ENCODE results near the gene AMOTL2. TPM values are rescaled to one million over a fixed set of nuclear protein-coding genes. Genes with fewer than 3 reads are reported as not detected.

The AMOTL2 gene
- total RNA-seq, 1 experiment from 2014 or later = 96.0 TPM

DNA sequence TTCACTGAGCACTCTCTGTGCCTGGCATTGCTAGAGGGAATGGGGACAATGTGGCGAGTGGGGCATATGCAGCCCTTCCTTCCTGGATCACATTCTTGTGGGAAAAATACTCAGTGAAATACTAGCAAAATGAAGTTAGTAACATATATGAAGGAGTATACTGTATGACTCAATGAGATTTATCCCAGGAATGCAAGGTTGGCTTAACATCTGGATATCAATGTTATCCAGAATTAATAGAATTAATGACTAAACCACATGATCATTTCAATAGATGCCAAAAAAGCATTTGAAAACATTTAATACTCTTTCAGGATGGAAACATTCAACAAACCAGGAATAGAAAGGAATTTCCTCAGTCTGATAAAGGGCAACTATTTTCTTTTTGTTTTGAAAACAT, 27.5 kb downstream of the AMOTL2 start:
- peaks cover 32% of the 10 kb centered on the region for H3K4me1 ChIP-seq (ENCODE audit: insufficient read depth, low read length)
- H3K36me3 ChIP-seq (ENCODE audit: low read depth, low read length) = no peaks in the 10 kb centered on the region
- no peak overlapping the region for H3K4me3 ChIP-seq (ENCODE audit: low read length)
- H3K79me2 ChIP-seq (ENCODE audit: low read length) = no peaks in the 10 kb centered on the region
- H3K9me2 ChIP-seq (replicated peaks; ENCODE audit: low read length) = no peaks in the 10 kb centered on the region
- no peak overlapping the region for H3K4me2 ChIP-seq (ENCODE audit: low read length)
- H4K20me1 ChIP-seq (ENCODE audit: low read length) = no peaks in the 10 kb centered on the region
- TF ChIP-seq CTCF (conservative IDR thresholded peaks at IDR 0.05; ENCODE audit: low read depth, low read length) (no peak), EZH2 (IDR thresholded peaks at IDR 0.05; ENCODE audit: low read length, unreplicated experiment) (no peak), EZH2phosphoT487 (IDR thresholded peaks at IDR 0.05; ENCODE audit: borderline replicate concordance, low read length) (no peak)
- H3K9ac ChIP-seq (ENCODE audit: low read length) = no peak overlapping the region
- intact Hi-C loops (cut with micrococcal nuclease) = no loop called here
- H3K27ac ChIP-seq (ENCODE audit: low read length) = no peak overlapping the region
- peaks cover 7% of the 10 kb centered on the region; the same call in 1 of the 2 replicates for H3K9me3 ChIP-seq (ENCODE audit: low read length)
- ChIA-PET POLR2A (ENCODE audit: unreplicated experiment) (interaction anchor here (0.7 kb wide), 1 partner anchor 29 kb away, joined by 3 read pairs; no protein-coding TSS in a partner anchor), CTCF (no interaction called here)
- DNase-seq (no peak), ATAC-seq (no peak)
- no TSS peak for BruUV-seq (replicated peaks)
- H3K27me3 ChIP-seq (ENCODE audit: low read length) = no peaks in the 10 kb centered on the region
- H3F3A ChIP-seq (ENCODE audit: low read length, unreplicated experiment) = no peaks in the 10 kb centered on the region
- no peak overlapping the region for H2AFZ ChIP-seq (ENCODE audit: low read length)

- no TSS peak for BruUV-seq (replicated peaks)
- Histone ChIP-seq H3K27me3 (ENCODE audit: low read length) (no peaks in the 10 kb centered on the region), H3K36me3 (ENCODE audit: low read depth, low read length) (no peaks in the 10 kb centered on the region), H3K4me2 (ENCODE audit: low read length) (no peak overlapping the region), H3K9ac (ENCODE audit: low read length) (no peak overlapping the region), H3K4me1 (ENCODE audit: insufficient read depth, low read length) (peaks cover 16% of the 10 kb centered on the region), H2AFZ (ENCODE audit: low read length) (no peak overlapping the region), H3K4me3 (ENCODE audit: low read length) (no peak overlapping the region), H3K79me2 (ENCODE audit: low read length) (no peaks in the 10 kb centered on the region), H3K9me3 (ENCODE audit: low read length) (peaks cover 7% of the 10 kb centered on the region; the same call in 1 of the 2 replicates), H3K27ac (ENCODE audit: low read length) (no peak overlapping the region), H3K9me2 (replicated peaks; ENCODE audit: low read length) (no peaks in the 10 kb centered on the region), H4K20me1 (ENCODE audit: low read length) (no peaks in the 10 kb centered on the region), H3F3A (ENCODE audit: low read length, unreplicated experiment) (no peaks in the 10 kb centered on the region)
- no peak for DNase-seq
- POLR2A ChIA-PET (ENCODE audit: unreplicated experiment) = no interaction called here
- TF ChIP-seq EZH2phosphoT487 (IDR thresholded peaks at IDR 0.05; ENCODE audit: borderline replicate concordance, low read length) = no peak
- no peak for TF ChIP-seq EZH2 (IDR thresholded peaks at IDR 0.05; ENCODE audit: low read length, unreplicated experiment)
- no peak for TF ChIP-seq CTCF (conservative IDR thresholded peaks at IDR 0.05; ENCODE audit: low read depth, low read length)
- intact Hi-C loops (cut with micrococcal nuclease) = no loop called here
- ATAC-seq = no peak
- CTCF ChIA-PET = no interaction called here
Measured at GRCh38 chr3:134345202-134345601, 29.0 kb downstream of the AMOTL2 start.

- POLR2A ChIA-PET (ENCODE audit: unreplicated experiment) = no interaction called here
- Histone ChIP-seq H3K27me3 (ENCODE audit: low read length) (no peaks in the 10 kb centered on the region), H3K4me3 (ENCODE audit: low read length) (no peak overlapping the region), H3F3A (ENCODE audit: low read length, unreplicated experiment) (no peaks in the 10 kb centered on the region), H3K36me3 (ENCODE audit: low read depth, low read length) (no peaks in the 10 kb centered on the region), H3K9me3 (ENCODE audit: low read length) (peaks cover 7% of the 10 kb centered on the region; the same call in 1 of the 2 replicates), H3K4me2 (ENCODE audit: low read length) (no peak overlapping the region), H3K27ac (ENCODE audit: low read length) (no peak overlapping the region), H3K9ac (ENCODE audit: low read length) (no peak overlapping the region), H3K9me2 (replicated peaks; ENCODE audit: low read length) (no peaks in the 10 kb centered on the region), H3K4me1 (ENCODE audit: insufficient read depth, low read length) (peaks cover 13% of the 10 kb centered on the region), H2AFZ (ENCODE audit: low read length) (no peak overlapping the region), H3K79me2 (ENCODE audit: low read length) (no peaks in the 10 kb centered on the region), H4K20me1 (ENCODE audit: low read length) (no peaks in the 10 kb centered on the region)
- BruUV-seq (replicated peaks) = no TSS peak
- DNase-seq (no peak), ATAC-seq (no peak)
- TF ChIP-seq CTCF (conservative IDR thresholded peaks at IDR 0.05; ENCODE audit: low read depth, low read length) (no peak), EZH2 (IDR thresholded peaks at IDR 0.05; ENCODE audit: low read length, unreplicated experiment) (no peak), EZH2phosphoT487 (IDR thresholded peaks at IDR 0.05; ENCODE audit: borderline replicate concordance, low read length) (no peak)
- intact Hi-C loops (cut with micrococcal nuclease) = no loop called here
- CTCF ChIA-PET = no interaction called here
Measured at GRCh38 chr3:134344560-134344959, 29.7 kb downstream of the AMOTL2 start.

Data from PC-3 (cell line).